Activated naive CD4-positive, alpha-beta T cell treated with anti-CD3 and anti-CD28 coated beads, Interleukin-2, amount 10 ng/mL, durations not matched to agents 7 days and 5 days (primary cell): ENCODE results near the gene FAM181A.
A peak's percentile ranks its signal among the peaks of the same experiment; 100 is the strongest.

Experiments
- CTCF ChIA-PET: fragments of 350-600 bp; sonication (Branson Sonifier 250); formaldehyde crosslinking; loops from one replicate; lab custom pipeline; 2021; ENCODE audit warnings: antibody characterized with exemption; lab: Charles Lee
- DNase-seq: peaks from one replicate; pipeline ENCODE4 v3.0.0-alpha.2; 2020
- H3K27ac Mint-ChIP-seq: one replicate; pipeline ENCODE4 v1.8.0; 2021; ENCODE audit warnings: mild to moderate bottlenecking, moderate library complexity, mixed read lengths
- H3K27me3 Mint-ChIP-seq: one replicate; pipeline ENCODE4 v1.8.0; 2021; ENCODE audit warnings: mild to moderate bottlenecking, mixed read lengths
- H3K36me3 Mint-ChIP-seq: one replicate; pipeline ENCODE4 v1.8.0; 2021; ENCODE audit warnings: mixed read lengths
- H3K4me1 Mint-ChIP-seq: one replicate; pipeline ENCODE4 v1.8.0; 2021; ENCODE audit warnings: mixed read lengths
- H3K4me3 Mint-ChIP-seq: one replicate; pipeline ENCODE4 v1.8.0; 2021; ENCODE audit warnings: mild to moderate bottlenecking, moderate library complexity, mixed read lengths
- H3K9me3 Mint-ChIP-seq: one replicate; pipeline ENCODE4 v1.8.0; 2021; ENCODE audit warnings: mixed read lengths

Gene FAM181A

GRCh38 chr14:93962701-93963601 is 35.8 kb downstream of the FAM181A start:
- Mint-ChIP-seq H3K27me3 (no peaks in the 10 kb centered on the region), H3K9me3 (peaks cover 10% of the 10 kb centered on the region), H3K4me3 (peak overlapping the region; percentile 62), H3K36me3 (peaks cover 55% of the 10 kb centered on the region), H3K27ac (peak overlapping the region; percentile 100), H3K4me1 (peaks cover 96% of the 10 kb centered on the region)
- CTCF ChIA-PET: interaction anchor here (0.6 to 1.9 kb wide), 7 partner anchors 8 to 40 kb away, joined by 3 to 17 read pairs (median 5); no protein-coding TSS in a partner anchor
- peak; percentile 78 for DNase-seq

- Mint-ChIP-seq H3K4me1 (peaks cover 96% of the 10 kb centered on the region), H3K27me3 (no peaks in the 10 kb centered on the region), H3K36me3 (peaks cover 55% of the 10 kb centered on the region), H3K27ac (peak overlapping the region; percentile 100), H3K4me3 (peak overlapping the region; percentile 13), H3K9me3 (peaks cover 10% of the 10 kb centered on the region)
- DNase-seq: peak; percentile 37
- CTCF ChIA-PET: interaction anchor here (1.2 to 1.9 kb wide), 4 partner anchors 11 to 40 kb away, joined by 4 to 17 read pairs (median 6); no protein-coding TSS in a partner anchor
Measured at GRCh38 chr14:93963692-93964091, 36.5 kb downstream of the FAM181A start.

- peaks cover 10% of the 10 kb centered on the region for H3K9me3 Mint-ChIP-seq
- peaks cover 56% of the 10 kb centered on the region for H3K36me3 Mint-ChIP-seq
- no peak for DNase-seq
- H3K27me3 Mint-ChIP-seq: no peaks in the 10 kb centered on the region
- H3K4me3 Mint-ChIP-seq: no peak overlapping the region
- CTCF ChIA-PET: interaction anchor here (1.9 kb wide), 1 partner anchor 22 kb away, joined by 5 read pairs; no protein-coding TSS in a partner anchor
- peaks cover 96% of the 10 kb centered on the region for H3K4me1 Mint-ChIP-seq
- H3K27ac Mint-ChIP-seq: peak overlapping the region; percentile 100
Measured at GRCh38 chr14:93964281-93964680, 37.1 kb downstream of the FAM181A start.

GRCh38 chr14:93964820-93965286 is 37.7 kb downstream of the FAM181A start:
- CTCF ChIA-PET: interaction anchor here (1.6 to 1.9 kb wide), 2 partner anchors 22 to 25 kb away, joined by 5 to 7 read pairs; no protein-coding TSS in a partner anchor
- Mint-ChIP-seq H3K4me3 (no peak overlapping the region), H3K27ac (peak overlapping the region; percentile 100), H3K27me3 (no peaks in the 10 kb centered on the region), H3K9me3 (peaks cover 10% of the 10 kb centered on the region), H3K4me1 (peaks cover 96% of the 10 kb centered on the region), H3K36me3 (peaks cover 52% of the 10 kb centered on the region)
- DNase-seq: no peak

- Mint-ChIP-seq H3K9me3 (peaks cover 10% of the 10 kb centered on the region), H3K36me3 (peaks cover 52% of the 10 kb centered on the region), H3K4me3 (no peak overlapping the region), H3K27ac (peak overlapping the region; percentile 100), H3K27me3 (no peaks in the 10 kb centered on the region), H3K4me1 (peaks cover 96% of the 10 kb centered on the region)
- no peak for DNase-seq
- CTCF ChIA-PET: interaction anchor here (1.6 to 1.9 kb wide), 2 partner anchors 23 to 25 kb away, joined by 5 to 7 read pairs; no protein-coding TSS in a partner anchor
Measured at GRCh38 chr14:93965287-93965821, 38.2 kb downstream of the FAM181A start.

- peaks cover 50% of the 10 kb centered on the region for H3K36me3 Mint-ChIP-seq
- no peak overlapping the region for H3K4me3 Mint-ChIP-seq
- peaks cover 97% of the 10 kb centered on the region for H3K4me1 Mint-ChIP-seq
- no peaks in the 10 kb centered on the region for H3K27me3 Mint-ChIP-seq
- H3K27ac Mint-ChIP-seq: no peak overlapping the region
- DNase-seq: no peak
- H3K9me3 Mint-ChIP-seq: peaks cover 10% of the 10 kb centered on the region
- CTCF ChIA-PET: interaction anchor here (0.7 to 1.9 kb wide), 4 partner anchors 24 to 48 kb away, joined by 3 to 7 read pairs (median 4); no protein-coding TSS in a partner anchor
Measured at GRCh38 chr14:93965946-93966474, 38.9 kb downstream of the FAM181A start.

GRCh38 chr14:93967637-93968250 is 40.6 kb downstream of the FAM181A start:
- no peak for DNase-seq
- Mint-ChIP-seq H3K4me1 (peaks cover 98% of the 10 kb centered on the region), H3K27ac (peak overlapping the region; percentile 24), H3K36me3 (peaks cover 42% of the 10 kb centered on the region), H3K27me3 (no peaks in the 10 kb centered on the region), H3K9me3 (peaks cover 10% of the 10 kb centered on the region), H3K4me3 (no peak overlapping the region)
- CTCF ChIA-PET: interaction anchor here (1.0 to 12.7 kb wide), 5 partner anchors 11 to 169 kb away, joined by 3 to 181 read pairs (median 57); no protein-coding TSS in a partner anchor

GRCh38 chr14:93969082-93969828 is 42.1 kb downstream of the FAM181A start:
- Mint-ChIP-seq H3K4me3 (no peak overlapping the region), H3K4me1 (peaks cover 98% of the 10 kb centered on the region)

GRCh38 chr14:93970585-93970964 is 43.4 kb downstream of the FAM181A start:
- DNase-seq: peak; percentile 78
- Mint-ChIP-seq H3K27me3 (no peaks in the 10 kb centered on the region), H3K36me3 (peaks cover 34% of the 10 kb centered on the region), H3K4me3 (peak overlapping the region; percentile 78), H3K9me3 (peaks cover 4% of the 10 kb centered on the region), H3K27ac (peak overlapping the region; percentile 97), H3K4me1 (peaks cover 98% of the 10 kb centered on the region)
- CTCF ChIA-PET: interaction anchor here (0.8 to 12.7 kb wide), 14 partner anchors 8 to 208 kb away, joined by 3 to 181 read pairs (median 4); no protein-coding TSS in a partner anchor

More at GRCh38 chr14:93969082-93969828, 42.1 kb downstream of the FAM181A start:
- Mint-ChIP-seq H3K9me3 (peaks cover 10% of the 10 kb centered on the region), H3K27me3 (no peaks in the 10 kb centered on the region), H3K27ac (peak overlapping the region; percentile 61), H3K36me3 (peaks cover 41% of the 10 kb centered on the region)
- CTCF ChIA-PET: interaction anchor here (0.9 to 12.7 kb wide), 5 partner anchors 13 to 167 kb away, joined by 3 to 181 read pairs (median 57); no protein-coding TSS in a partner anchor
- no peak for DNase-seq

GRCh38 chr14:93970965-93971634 is 44.0 kb downstream of the FAM181A start:
- peaks cover 34% of the 10 kb centered on the region for H3K36me3 Mint-ChIP-seq
- H3K4me1 Mint-ChIP-seq: peaks cover 98% of the 10 kb centered on the region
- peak overlapping the region; percentile 78 for H3K4me3 Mint-ChIP-seq
- peak; percentile 86 for DNase-seq
- H3K27ac Mint-ChIP-seq: peak overlapping the region; percentile 97
- H3K27me3 Mint-ChIP-seq: no peaks in the 10 kb centered on the region
- H3K9me3 Mint-ChIP-seq: peaks cover 7% of the 10 kb centered on the region
- CTCF ChIA-PET: interaction anchor here (0.8 to 12.7 kb wide), 14 partner anchors 9 to 208 kb away, joined by 3 to 181 read pairs (median 4); no protein-coding TSS in a partner anchor

- Mint-ChIP-seq H3K27ac (peak overlapping the region; percentile 97), H3K36me3 (peaks cover 32% of the 10 kb centered on the region), H3K9me3 (peaks cover 6% of the 10 kb centered on the region), H3K4me3 (peak overlapping the region; percentile 78), H3K27me3 (no peaks in the 10 kb centered on the region), H3K4me1 (peaks cover 98% of the 10 kb centered on the region)
- CTCF ChIA-PET: interaction anchor here (0.8 to 12.7 kb wide), 9 partner anchors 9 to 207 kb away, joined by 3 to 181 read pairs (median 4); no protein-coding TSS in a partner anchor
- DNase-seq: no peak
Measured at GRCh38 chr14:93971635-93972027, 44.5 kb downstream of the FAM181A start.

- Mint-ChIP-seq H3K36me3 (peaks cover 36% of the 10 kb centered on the region), H3K4me3 (no peak overlapping the region), H3K4me1 (peaks cover 99% of the 10 kb centered on the region), H3K27me3 (no peaks in the 10 kb centered on the region), H3K27ac (peak overlapping the region; percentile 87), H3K9me3 (peaks cover 16% of the 10 kb centered on the region)
- DNase-seq: no peak
- CTCF ChIA-PET: interaction anchor here (1.3 to 12.7 kb wide), 6 partner anchors 10 to 49 kb away, joined by 3 to 181 read pairs (median 30); no protein-coding TSS in a partner anchor
Measured at GRCh38 chr14:93972618-93973205, 45.6 kb downstream of the FAM181A start.
